NCI-H2227 (cell line): Measurements from ENCODE around the gene AGPAT1.
"Not testable (repeated sequence)": the region's sequence is repeated elsewhere in the genome, so short reads cannot be mapped to it uniquely, and the experiment has no call there.

Experiments used
- DNase-seq: peaks from one replicate; lab custom pipeline; 2025; ENCODE audit not compliant: unreplicated experiment; lab: John Stamatoyannopoulos, UW

Gene AGPAT1

DNA sequence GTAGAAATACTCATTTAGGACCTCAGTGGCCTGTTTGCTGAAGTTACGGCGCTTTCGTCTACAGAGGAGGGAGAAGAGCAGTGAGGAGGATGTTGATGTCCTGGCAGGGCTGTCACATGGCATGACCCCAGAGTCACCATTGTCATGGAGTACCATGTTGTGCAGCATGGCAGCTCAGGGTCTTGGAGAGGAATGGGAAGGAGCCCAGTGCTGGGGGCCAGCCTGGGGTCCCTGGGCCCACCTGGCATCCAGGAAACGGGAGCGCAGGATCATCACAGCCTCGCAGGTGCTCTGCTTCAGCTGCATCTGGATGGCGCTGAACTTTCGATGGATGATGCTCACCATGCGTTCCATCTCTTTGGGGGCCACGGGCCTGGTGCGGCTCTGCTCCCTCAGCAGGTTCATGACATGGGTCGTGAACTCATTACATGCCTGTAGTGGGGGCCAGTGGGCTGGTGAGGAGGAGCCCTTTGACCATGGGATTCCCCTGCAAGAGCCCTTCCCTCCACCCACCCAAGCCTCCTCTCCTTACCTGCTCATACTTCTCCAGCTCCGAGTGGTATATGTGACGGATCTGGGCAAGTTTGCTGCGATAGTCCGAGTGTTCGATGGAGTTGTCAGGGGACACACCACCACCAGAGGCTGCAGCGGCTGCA, 12.0 kb upstream of the AGPAT1 start:
- not testable (repeated sequence) for DNase-seq

DNA sequence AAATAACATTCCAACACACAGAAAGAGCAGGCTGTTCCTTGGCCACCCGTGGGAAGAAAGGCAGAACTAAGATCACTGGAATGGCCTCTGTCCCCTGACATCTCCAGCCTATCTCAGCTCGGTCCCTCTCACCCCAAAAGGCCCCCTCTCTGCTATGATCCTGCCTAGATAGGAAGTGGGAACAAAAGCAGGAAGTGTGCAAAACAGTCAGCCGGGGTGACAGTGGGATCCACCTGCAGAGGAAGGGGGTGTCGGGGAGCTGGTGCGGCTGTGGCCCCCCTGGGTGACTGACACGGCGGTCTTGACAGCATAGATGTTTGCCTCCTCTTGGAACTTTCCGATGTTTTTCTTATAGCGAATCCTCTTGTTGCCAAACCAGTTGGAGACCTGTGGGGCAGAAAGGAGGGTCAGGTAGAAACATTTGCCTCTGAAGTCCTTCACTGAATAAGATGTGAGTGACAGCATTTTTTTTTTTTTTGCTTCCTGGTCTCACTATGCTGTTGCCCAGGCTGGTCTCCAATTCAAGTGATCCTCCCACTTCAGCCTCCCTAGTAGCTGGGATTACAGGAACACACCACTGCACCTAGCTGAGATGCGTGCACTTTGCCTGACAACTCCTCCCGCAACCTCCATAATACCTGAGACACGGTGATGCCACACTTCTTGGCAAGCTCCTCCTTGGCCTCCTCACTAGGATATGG, 11.3 kb upstream of the AGPAT1 start:
- no peak for DNase-seq

DNA sequence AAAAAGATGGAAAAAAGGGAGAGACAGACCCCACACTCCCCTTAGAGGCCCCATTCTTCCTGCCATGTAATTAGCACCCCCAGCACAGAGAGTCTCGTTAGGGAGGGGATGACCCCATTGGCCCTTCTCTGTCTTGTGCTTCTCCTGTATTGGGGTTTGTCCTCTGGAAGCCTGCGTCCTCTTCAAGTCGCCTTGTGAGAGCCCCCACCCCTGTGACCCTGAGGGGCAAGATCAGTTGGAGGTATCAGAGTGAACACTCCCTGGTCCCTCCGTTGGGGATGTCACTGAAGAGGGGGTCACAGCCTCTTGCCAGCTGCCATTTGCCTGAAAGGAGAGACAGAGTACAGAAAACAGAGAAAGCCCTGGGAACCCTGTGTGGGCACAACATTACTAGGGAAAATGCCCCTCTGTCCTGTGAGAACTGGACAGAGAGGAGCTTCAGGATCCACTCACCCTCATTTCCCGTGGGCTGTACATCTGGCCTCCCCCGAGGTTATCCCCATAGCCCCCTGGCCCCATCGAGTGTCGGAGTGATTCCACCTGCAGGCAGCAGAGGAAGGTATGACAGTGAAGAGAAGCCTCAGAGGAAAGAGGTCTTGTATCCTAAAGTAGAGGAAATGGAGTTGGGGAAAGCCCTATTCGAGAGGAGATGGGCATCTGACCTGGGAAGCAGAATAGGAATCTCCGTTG, 10.4 kb upstream of the AGPAT1 start:
- not testable (repeated sequence) for DNase-seq

DNA sequence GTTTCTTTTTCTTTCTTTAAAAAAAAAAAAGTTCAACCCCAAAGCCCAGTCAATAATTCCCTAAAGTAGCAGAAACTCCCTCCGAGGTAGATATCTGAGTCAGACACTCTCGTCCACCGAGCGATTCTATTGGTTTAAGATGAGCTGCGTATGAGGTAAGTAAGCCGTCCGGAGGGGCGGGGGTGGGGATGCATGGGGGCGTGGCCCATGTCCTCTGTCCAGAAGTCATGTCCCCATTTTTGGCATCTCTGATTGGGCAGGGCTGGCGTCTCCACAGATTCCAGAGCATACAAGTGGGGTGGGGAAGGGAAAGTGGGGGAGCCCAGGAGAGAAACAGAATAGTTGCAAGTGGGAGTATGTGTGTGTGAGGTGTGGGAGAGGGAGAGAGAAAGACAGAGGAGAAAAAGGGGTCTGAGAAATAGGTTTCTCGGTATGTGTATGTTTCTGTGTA, 9.8 kb upstream of the AGPAT1 start:
- peak; percentile 74 for DNase-seq

DNA sequence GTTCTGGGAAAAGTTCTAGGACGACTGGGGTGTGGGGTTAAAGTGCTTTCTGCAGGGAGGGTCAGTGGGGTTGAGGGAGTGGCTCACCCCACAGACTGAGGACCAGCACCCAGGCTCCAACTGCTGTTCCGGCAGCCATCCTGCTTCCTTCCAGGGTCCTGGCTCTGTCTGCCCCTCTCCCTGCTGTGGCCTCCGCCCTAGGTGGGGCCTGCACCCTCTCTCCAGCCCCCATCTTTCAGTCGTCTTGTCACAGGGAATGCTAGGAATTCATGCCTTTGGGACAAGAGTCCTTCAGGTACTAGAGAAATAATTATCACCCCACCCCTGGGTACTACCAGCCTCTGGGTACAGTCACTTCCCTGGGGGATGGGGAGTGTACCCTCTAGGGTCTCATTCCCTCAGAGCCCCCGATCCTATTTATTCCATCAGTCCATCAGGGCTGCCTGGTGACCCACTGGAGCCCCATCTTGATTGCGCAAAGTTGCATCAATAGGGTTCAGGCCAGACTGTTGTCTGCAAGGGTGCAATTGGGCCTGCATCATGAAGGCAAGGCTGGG, 8.3 kb upstream of the AGPAT1 start, which contains the start of gene AGER:
TSS of gene AGER (minus strand) at position 170 of the 557 bp plus-strand sequence. CDS start at position 139, 31 bp downstream.
- no peak for DNase-seq

DNA sequence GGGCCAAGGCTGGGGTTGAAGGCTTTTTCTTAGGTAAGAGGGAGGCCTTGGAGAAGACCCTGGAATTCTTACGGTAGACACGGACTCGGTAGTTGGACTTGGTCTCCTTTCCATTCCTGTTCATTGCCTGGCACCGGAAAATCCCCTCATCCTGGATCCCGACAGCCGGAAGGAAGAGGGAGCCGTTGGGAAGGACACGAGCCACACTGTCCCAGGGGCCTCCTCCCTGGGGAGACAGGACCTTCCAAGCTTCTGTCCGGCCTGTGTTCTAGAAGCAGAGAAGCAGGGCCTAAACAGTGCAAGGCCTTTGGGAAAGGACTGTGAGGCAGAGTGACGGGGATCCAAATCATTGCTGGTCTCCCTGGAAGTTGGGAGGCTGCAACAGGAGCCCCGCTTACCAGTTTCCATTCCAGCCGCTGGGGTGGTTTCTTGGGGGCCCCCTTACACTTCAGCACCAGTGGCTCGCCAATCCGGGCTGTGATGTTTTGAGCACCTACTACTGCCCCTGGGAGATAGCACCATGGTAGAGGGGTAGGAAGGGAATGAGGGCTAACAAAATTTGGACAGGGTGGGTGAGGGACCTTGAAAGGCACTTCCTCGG, 7.7 kb upstream of the AGPAT1 start:
- no peak for DNase-seq

DNA sequence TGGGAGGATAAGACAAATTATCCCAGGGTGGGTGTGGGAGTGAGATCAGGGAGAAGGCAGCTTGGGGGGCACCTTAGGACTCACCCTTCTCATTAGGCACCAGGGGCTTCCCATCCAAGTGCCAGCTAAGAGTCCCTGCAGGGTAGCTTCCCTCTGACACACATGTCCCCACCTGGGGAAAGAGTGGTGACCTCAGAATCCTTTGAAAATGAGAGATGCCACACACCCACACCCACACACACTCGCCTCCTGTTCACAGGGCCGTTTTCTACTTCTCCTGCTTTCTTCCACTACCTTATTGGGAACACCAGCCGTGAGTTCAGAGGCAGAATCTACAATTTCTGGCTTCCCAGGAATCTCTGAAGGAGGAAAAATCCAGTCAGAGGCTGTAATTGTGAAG, 7.1 kb upstream of the AGPAT1 start:
- no peak for DNase-seq

DNA sequence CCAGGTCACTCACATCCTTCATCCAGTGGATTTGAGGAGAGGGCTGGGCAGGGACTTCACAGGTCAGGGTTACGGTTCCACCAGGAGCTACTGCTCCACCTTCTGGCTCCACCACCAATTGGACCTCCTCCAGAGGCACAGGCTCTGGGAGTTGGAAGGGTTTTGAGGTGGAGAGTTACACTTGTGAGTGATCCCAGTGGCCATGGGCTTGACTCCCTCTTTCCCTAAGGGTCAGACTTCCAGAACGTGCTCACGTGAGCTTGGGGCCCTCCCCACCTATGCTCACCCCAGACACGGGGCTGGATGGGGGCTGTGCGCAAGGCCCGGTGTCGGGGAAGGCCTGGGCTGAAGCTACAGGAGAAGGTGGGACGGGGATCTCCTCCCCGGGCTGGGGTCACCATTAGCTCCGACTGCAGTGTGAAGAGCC, 6.7 kb upstream of the AGPAT1 start:
- DNase-seq = no peak

DNA sequence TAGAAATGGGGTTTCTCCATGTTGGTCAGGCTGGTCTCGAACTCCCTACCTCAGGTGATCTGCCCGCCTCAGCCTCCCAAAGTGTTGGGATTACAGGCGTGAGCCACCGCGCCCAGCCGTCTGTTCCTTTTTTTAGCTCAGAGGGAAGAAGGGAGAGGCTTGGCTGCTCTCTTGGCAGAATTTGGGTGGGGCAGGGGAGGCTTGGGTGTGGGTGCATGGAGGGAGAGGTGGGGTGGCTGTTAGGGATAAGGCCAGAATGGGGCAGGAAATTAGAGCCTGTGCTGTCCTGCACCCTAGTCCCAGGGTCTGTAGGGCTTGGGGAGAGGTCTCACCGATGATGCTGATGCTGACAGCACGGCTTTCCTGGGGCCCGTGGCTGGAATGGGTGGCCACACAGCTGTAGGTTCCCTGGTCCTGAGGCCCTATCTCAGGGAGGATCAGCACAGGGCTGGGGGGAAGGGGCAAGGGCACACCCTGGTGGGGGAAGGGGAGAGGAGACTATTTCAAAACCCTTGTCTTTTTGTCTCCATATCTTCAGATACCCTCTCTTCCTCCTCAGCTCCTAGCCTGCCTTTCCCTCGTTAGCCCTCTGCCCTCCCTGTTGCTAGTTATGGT, 6.1 kb upstream of the AGPAT1 start:
- no peak for DNase-seq

DNA sequence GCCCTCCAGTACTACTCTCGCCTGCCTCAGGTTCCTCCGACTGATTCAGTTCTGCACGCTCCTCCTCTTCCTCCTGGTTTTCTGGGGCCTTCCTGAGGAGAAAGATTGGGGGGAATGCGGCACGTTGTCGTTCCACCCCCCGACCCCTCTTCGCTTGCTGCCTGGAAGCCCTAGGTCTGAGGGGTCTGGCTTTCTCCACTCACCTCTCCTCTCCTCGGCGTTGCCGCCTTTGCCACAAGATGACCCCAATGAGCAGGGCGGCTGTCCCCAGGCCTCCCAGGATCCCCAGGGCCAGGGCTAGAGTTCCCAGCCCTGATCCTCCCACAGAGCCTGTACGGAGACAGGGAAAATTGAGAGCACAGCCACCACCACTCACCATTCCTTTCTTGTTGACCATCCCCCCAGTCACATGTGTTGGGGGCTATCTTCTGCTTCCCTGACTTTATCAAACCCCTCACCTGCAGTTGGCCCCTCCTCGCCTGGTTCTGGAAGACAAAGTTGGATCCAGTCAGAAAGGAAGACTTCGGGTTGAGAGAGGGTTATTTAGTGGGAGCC, 5.3 kb upstream of the AGPAT1 start:
- no peak for DNase-seq

DNA sequence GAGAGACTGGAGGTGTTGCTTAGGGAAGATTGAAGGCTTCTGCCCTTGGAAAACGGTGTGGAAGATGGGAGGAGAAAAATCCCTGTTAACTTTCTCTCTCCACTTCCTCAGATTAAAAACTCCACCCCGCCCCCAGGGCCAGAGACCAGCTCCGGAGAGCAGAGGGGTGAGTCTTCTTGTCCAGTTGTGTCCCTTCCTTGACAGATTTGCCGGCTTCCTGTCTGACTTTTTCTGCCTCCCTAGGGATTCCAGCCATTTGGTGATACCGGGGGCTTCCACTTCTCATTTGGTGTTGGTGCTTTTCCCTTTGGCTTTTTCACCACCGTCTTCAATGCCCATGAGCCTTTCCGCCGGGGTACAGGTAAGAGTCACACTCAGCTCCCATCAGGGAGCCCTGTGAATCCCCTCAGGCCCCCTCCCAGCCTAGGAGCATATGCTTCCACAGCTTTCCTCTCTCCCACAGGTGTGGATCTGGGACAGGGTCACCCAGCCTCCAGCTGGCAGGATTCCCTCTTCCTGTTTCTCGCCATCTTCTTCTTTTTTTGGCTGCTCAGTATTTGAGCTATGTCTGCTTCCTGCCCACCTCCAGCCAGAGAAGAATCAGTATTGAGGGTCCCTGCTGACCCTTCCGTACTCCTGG, 4.0 kb upstream of the AGPAT1 start:
- no peak for DNase-seq

DNA sequence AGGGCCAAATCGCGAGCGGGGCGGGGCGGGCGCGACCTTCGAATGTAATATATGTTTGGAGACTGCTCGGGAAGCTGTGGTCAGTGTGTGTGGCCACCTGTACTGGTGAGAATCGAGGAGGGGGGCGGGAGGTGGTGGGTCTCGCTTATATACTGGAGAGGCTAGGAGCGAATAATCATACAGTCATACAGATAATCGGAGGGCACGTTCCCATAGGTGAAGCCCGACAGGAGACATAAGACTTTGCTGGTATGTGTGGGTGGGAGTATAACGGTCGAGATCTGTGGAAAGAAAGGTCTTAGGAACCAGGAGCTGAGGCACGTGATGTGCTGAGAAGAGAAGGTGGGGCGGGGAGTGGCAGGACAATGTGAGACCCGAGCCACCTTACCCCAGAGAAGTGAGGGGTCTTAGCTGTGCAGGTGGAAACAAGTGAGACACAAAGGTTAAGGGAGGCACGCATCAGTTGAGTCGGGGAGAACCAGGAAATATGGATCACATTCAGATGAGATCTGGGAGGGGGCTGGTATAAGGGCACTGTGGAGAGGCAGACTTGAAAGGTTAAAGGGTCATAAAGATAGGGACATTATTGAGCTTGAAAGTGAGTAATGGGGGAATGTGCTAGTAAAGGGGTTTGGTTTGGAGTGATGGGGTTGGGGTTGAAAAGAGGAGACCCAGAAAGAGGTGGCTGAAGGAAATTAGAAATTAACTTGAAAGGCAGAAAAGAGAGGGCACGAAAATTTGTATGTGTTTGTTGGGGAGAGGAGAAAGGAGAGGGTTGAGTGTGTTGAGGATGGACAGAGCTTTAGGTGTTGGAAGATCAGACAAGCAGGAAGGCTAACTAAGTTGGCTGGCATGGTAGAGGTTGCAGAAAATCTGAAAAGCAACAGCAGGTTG, 2.9 kb upstream of the AGPAT1 start:
- no peak for DNase-seq

DNA sequence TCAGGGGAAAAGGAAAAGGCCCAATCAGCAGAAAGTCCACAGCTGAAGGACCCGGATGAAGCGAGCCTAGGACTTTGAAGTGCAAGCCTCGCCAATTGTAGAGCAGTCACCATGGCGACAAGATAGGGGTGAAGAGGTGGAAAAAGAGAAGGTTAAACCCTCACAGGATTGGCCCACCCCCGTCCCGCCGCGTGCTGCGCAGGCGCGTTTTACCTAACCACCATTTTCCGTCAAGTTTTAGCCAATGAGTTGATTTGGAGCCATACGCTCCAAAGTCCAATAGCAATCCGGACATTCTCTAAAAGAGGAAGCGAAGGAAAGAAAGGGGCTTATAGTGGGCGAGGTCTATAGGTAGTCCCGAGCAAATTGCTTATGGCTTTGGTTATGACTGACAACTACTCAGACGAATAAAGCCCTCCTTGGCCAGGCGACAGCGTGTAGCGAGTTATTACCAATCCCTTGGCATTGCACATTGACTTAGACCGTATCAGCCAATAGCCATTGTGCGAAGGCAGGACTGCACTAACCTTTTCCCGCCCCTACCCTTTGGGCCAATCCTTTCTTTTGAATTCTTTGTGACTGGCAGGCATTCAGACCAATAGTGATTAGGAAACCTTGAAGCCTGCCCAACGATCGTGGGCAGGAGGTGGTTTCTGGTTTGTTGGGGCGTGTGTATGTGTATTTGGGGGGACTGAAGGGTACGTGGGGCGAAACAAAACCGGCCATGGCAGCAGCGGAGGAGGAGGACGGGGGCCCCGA, 2.1 kb upstream of the AGPAT1 start, which contains the start of gene RNF5:
TSS of gene RNF5 (plus strand) at position 618 of the 759 bp plus-strand sequence. CDS start at position 725, 107 bp downstream.
- DNase-seq = peak; percentile 99

DNA sequence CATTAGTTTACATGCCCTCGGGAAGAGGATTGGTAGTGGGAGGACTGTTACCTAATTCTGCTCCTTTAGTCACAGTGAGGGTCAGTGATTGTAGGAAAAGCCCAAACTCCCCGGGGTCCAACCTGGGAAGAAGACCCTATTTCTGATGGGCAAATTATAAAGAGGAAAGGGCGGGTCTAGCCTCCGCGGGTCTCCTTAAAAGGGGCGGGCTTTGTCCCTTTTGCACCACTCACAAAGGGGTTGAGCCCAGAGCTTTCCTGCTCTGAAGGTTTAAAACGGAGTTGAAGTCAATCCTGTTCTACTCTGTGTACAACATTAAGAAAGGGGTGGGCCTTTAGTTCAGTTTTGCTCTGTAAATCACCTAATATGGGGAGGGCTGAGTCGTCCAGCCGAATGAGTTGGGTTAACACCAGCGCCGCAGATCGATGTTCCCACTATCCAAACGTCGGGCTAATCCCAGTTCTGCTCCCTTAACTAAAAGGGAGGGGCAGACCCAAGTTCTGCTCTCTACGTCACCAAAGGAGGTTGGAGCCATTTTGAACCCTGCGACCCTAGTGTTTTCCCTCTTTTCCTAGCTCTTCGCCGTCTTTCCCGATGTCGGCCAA, 1.4 kb upstream of the AGPAT1 start:
- DNase-seq = peak; percentile 88

DNA sequence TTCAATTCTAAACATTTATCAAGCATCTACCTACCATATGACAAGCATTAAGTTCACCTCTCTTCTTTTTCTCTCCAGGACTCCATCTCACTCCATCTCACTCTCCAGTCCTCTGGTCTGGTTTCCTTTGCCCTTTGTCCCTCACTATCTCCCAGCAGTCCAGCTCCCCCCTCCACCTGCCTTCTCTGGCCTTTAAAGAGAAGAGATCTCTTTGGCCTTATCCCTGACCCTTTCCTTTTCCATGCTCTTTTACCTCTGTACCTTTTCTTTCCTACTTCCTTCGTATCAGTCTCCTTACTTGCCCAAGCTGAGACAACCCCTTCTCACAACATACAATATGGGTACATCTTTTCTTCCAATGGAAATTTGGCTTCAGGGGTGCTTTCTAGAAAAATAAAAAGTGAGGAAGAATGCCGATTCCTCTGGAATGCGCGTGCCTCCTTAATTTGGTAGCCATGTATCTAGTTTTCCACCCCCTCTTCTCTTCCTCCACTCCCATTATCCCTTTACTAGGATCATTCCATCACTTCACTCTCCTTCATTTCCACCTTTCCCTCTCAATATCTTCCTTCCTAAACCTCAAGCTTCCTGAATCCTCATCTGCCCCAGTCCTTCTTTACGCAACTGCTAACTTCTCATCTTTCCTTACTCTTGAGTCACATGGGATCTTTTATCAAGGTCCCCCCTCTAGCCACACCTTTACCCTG, 745 bp upstream of the AGPAT1 start:
- DNase-seq = no peak

DNA sequence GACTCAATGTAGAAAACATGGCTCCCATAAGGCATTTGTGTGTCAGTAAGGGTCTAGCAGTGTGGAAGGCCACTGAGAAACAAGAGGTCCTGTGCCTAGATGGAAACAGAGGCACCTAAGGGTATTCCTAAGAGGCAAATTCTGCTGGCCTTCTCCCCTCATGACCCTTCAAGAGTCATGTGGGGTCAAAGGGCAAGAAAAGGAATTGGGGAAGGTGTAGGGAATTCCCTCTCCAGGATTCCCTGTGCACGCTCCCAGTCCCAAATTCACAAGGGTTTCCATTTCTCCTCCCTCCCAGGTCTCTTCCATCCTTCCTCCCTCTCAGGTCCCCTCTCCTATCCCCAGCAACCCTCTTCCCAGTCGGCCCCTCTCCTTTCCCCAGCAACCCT, 568 bp downstream of the AGPAT1 start:
- no peak for DNase-seq

DNA sequence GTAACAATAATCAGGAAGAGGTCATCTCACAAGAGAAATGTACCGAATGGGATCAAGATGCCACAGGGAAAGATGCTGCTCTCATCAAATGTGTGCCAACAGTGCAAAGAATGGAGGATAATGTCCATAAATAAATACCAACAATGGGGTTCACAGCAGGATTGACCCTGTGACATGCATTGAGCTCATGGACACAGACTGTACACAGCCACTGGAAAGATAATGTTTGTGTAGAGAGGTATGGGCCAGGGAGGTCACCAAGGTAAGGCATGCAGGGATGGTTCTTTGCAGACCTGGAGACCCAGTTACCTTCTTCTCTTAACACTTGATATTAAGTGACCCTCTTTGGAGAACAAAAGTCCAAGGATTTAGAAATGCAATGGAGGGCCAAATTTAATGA, 1.5 kb downstream of the AGPAT1 start:
- no peak for DNase-seq
